Measurements from ENCODE around the gene ADH5.

- TF ChIP-seq CTCF (IDR thresholded peaks at IDR 0.05) (no peak), POLR2A (IDR thresholded peaks at IDR 0.05) (no peak), POLR2AphosphoS5 (IDR thresholded peaks at IDR 0.05) (no peak)
These were observed 15.6 kb upstream of the ADH5 start for GRCh38 chr4:99104153-99104552.
